H1 (cell line): ENCODE results near the gene UGT2B7. TPM values are rescaled to one million over a fixed set of nuclear protein-coding genes. Genes with fewer than 3 reads are reported as not detected.

Experiments used
- CTCF ChIA-PET: fragments of 300-600 bp; sonication (Branson Sonifier 250); formaldehyde crosslinking; loops from one replicate; lab custom pipeline; 2021; ENCODE audit not compliant: partially characterized antibody; lab: Charles Lee
- POLR2A ChIA-PET: fragments of 300-600 bp; sonication (Branson Sonifier 250); formaldehyde crosslinking; loops from one replicate; lab custom pipeline; 2021; ENCODE audit warnings: inconsistent platforms; ENCODE audit not compliant: partially characterized antibody; lab: Charles Lee
- DNase-seq, 2 experiments: peaks; one replicate each; pipeline versions ENCODE4 v3.0.0 to v3.0.0-alpha.2; 2010 to 2022; ENCODE audit warnings: low spot score in 2 of 2, low read depth in 1 of 2, mixed read lengths in 1 of 2
- FAIRE-seq: peaks from 2 replicates; lab custom pipeline; 2011; peaks lifted over from hg19 to GRCh38; lab: Jason Lieb, UNC
- H2AFZ ChIP-seq: 2 replicates; pipeline ENCODE4 v1.8.1; 2012; ENCODE audit warnings: low read length, inconsistent platforms
- H2AK5ac ChIP-seq: 2 replicates; pipeline ENCODE4 v1.6.1; 2013; ENCODE audit warnings: low read depth, low read length
- H2BK120ac ChIP-seq: replicated peaks from 2 replicates; pipeline ENCODE3; 2013; ENCODE audit warnings: low read depth, low read length, inconsistent platforms
- H2BK12ac ChIP-seq: 2 replicates; pipeline ENCODE4 v1.6.1; 2013; ENCODE audit warnings: low read depth, low read length
- H2BK15ac ChIP-seq: 2 replicates; pipeline ENCODE4 v1.6.1; 2013; ENCODE audit warnings: low read length
- H2BK20ac ChIP-seq: 2 replicates; pipeline ENCODE4 v1.6.1; 2013; ENCODE audit warnings: low read length
- H2BK5ac ChIP-seq: 2 replicates; pipeline ENCODE4 v1.6.1; 2013; ENCODE audit warnings: low read depth, low read length
- H3K14ac ChIP-seq: 2 replicates; pipeline ENCODE4 v1.6.1; 2013; ENCODE audit warnings: inconsistent platforms; ENCODE audit not compliant: insufficient read length
- H3K18ac ChIP-seq: 2 replicates; pipeline ENCODE4 v1.6.1; 2013; ENCODE audit warnings: low read length; ENCODE audit errors: extremely low read depth
- H3K23ac ChIP-seq: 2 replicates; pipeline ENCODE4 v1.6.1; 2013; ENCODE audit warnings: inconsistent platforms; ENCODE audit not compliant: insufficient read length
- H3K23me2 ChIP-seq: 2 replicates; pipeline ENCODE4 v1.6.1; 2013; ENCODE audit warnings: low read depth, low read length
- H3K27ac ChIP-seq: 2 replicates; pipeline ENCODE4 v1.6.1; 2011; ENCODE audit warnings: low read depth, low read length, inconsistent platforms
- H3K27me3 ChIP-seq, 4 experiments: replicated peaks in 1 of 4; 1 replicate in 1 of 4; 2 replicates in 3 of 4; pipeline versions ENCODE4 v1.6.1 to v1.8.1; 2011 to 2013; ENCODE audit warnings: low read length in 3 of 4, mild to moderate bottlenecking in 3 of 4, inconsistent platforms in 2 of 4, mixed read lengths in 2 of 4, moderate library complexity in 1 of 4; ENCODE audit not compliant: control insufficient read depth in 3 of 4, insufficient read depth in 3 of 4; ENCODE audit errors: extremely low read depth in 1 of 4
- H3K36me3 ChIP-seq, 4 experiments: 2 replicates each; pipeline versions ENCODE4 v1.6.1 to v1.8.1; 2011 to 2013; ENCODE audit warnings: mild to moderate bottlenecking in 4 of 4, low read length in 3 of 4, moderate library complexity in 2 of 4, control low read depth in 1 of 4, inconsistent platforms in 1 of 4; ENCODE audit not compliant: insufficient read depth in 4 of 4, control insufficient read depth in 2 of 4
- H3K4ac ChIP-seq: replicated peaks from 2 replicates; pipeline ENCODE3; 2013; ENCODE audit warnings: low read length, low read depth, mixed read lengths, inconsistent platforms; ENCODE audit not compliant: insufficient read length
- H3K4me1 ChIP-seq, 4 experiments: replicated peaks in 1 of 4; 1 replicate in 1 of 4; 2 replicates in 3 of 4; pipeline versions ENCODE4 v1.6.1 to v1.8.1; 2011 to 2013; ENCODE audit warnings: low read length in 3 of 4, inconsistent platforms in 2 of 4, mixed read lengths in 1 of 4; ENCODE audit not compliant: insufficient read depth in 4 of 4, control insufficient read depth in 3 of 4
- H3K4me2 ChIP-seq, 2 experiments: 2 replicates each; pipeline versions ENCODE4 v1.6.1 to v1.8.1; 2011 to 2013; ENCODE audit warnings: low read depth in 2 of 2, low read length in 2 of 2, control low read depth in 1 of 2, inconsistent platforms in 1 of 2, mild to moderate bottlenecking in 1 of 2; ENCODE audit not compliant: insufficient read depth in 1 of 2
- H3K4me3 ChIP-seq, 4 experiments: fragments of 200-600, 300-600 bp in 1 of 4; sonication (generic), shearing (Covaris generic), sonication (Bioruptor Twin) in 1 of 4; 2 replicates each; pipeline versions ENCODE4 v1.5.1 to v1.8.1; 2011 to 2016; ENCODE audit warnings: low read length in 4 of 4, low read depth in 3 of 4, control low read depth in 2 of 4, inconsistent platforms in 2 of 4, mild to moderate bottlenecking in 2 of 4, mixed read lengths in 1 of 4, moderate library complexity in 1 of 4; ENCODE audit not compliant: insufficient read depth in 2 of 4; ENCODE audit errors: extremely low read depth in 1 of 4
- H3K56ac ChIP-seq: replicated peaks from 2 replicates; pipeline ENCODE3; 2013; ENCODE audit warnings: low read depth, mild to moderate bottlenecking, mixed read lengths, low read length, inconsistent platforms; ENCODE audit not compliant: insufficient read length
- H3K79me1 ChIP-seq: 2 replicates; pipeline ENCODE4 v1.6.1; 2013; ENCODE audit warnings: low read depth, low read length, control low read depth
- H3K79me2 ChIP-seq, 2 experiments: 2 replicates each; pipeline versions ENCODE4 v1.6.1 to v1.8.1; 2012 to 2013; ENCODE audit warnings: low read length in 2 of 2, mild to moderate bottlenecking in 2 of 2, inconsistent platforms in 1 of 2; ENCODE audit not compliant: insufficient read depth in 2 of 2, control insufficient read depth in 1 of 2
- H3K9ac ChIP-seq, 4 experiments: replicated peaks in 1 of 4; 1 replicate in 1 of 4; 2 replicates in 3 of 4; pipeline versions ENCODE4 v1.6.1 to v1.8.1; 2011 to 2013; ENCODE audit warnings: low read depth in 3 of 4, low read length in 3 of 4, control low read depth in 2 of 4, mild to moderate bottlenecking in 2 of 4, moderate library complexity in 2 of 4, inconsistent platforms in 1 of 4; ENCODE audit errors: extremely low read depth in 1 of 4
- H3K9me3 ChIP-seq, 2 experiments: 2 replicates each; pipeline versions ENCODE4 v1.6.1 to v1.8.1; 2012 to 2013; ENCODE audit warnings: mild to moderate bottlenecking in 2 of 2, moderate library complexity in 2 of 2, control low read depth in 1 of 2, inconsistent platforms in 1 of 2, low read depth in 1 of 2, low read length in 1 of 2, mixed read lengths in 1 of 2; ENCODE audit not compliant: insufficient read depth in 2 of 2
- H4K20me1 ChIP-seq, 2 experiments: replicated peaks in 1 of 2; 2 replicates each; pipeline versions ENCODE3 to v1.8.1; 2011 to 2013; ENCODE audit warnings: inconsistent platforms in 2 of 2, low read length in 2 of 2, mild to moderate bottlenecking in 1 of 2; ENCODE audit not compliant: insufficient read depth in 2 of 2, control insufficient read depth in 1 of 2
- H4K5ac ChIP-seq: 2 replicates; pipeline ENCODE4 v1.6.1; 2013; ENCODE audit warnings: low read length, low read depth, mixed read lengths, inconsistent platforms; ENCODE audit not compliant: insufficient read length
- H4K8ac ChIP-seq: 2 replicates; pipeline ENCODE4 v1.8.0; 2013; ENCODE audit warnings: mild to moderate bottlenecking, moderate library complexity, low read length, inconsistent platforms; ENCODE audit not compliant: insufficient read depth; ENCODE audit errors: extremely low read depth
- H4K91ac ChIP-seq: replicated peaks from 2 replicates; pipeline ENCODE3; 2013; ENCODE audit warnings: low read length, mixed read lengths, inconsistent platforms; ENCODE audit not compliant: insufficient read length
- CREB1 ChIP-seq: IDR thresholded peaks from 2 replicates; pipeline ENCODE4 v1.6.1; 2012; ENCODE audit warnings: inconsistent platforms
- KDM1A ChIP-seq: fragments of 200-600, 300-600 bp; sonication (generic); IDR thresholded peaks from 2 replicates; pipeline ENCODE4 v1.7.1; 2016; ENCODE audit warnings: mild to moderate bottlenecking, low read length, borderline replicate concordance
- MAFK ChIP-seq: IDR thresholded peaks from 2 replicates; pipeline ENCODE4 v1.6.1; 2012; ENCODE audit warnings: low read depth, mild to moderate bottlenecking, improper control_type of control experiment, low read length
- NANOG ChIP-seq: IDR thresholded peaks from 2 replicates; pipeline ENCODE4 v1.6.1; 2011; ENCODE audit warnings: low read length, low read depth, mild to moderate bottlenecking, inconsistent platforms; ENCODE audit not compliant: insufficient read depth, poor library complexity, severe bottlenecking
- SAP30 ChIP-seq: fragments of 300-600 bp; sonication (generic); IDR thresholded peaks from 2 replicates; pipeline ENCODE4 v1.7.1; 2012; ENCODE audit warnings: low read length, moderate library complexity, mild to moderate bottlenecking, inconsistent platforms; ENCODE audit not compliant: insufficient read depth, insufficient replicate concordance
- SP1 ChIP-seq: IDR thresholded peaks from 2 replicates; pipeline ENCODE4 v1.6.1; 2011; ENCODE audit warnings: low read depth, low read length
- SRF ChIP-seq: IDR thresholded peaks from 2 replicates; pipeline ENCODE4 v1.6.1; 2011; ENCODE audit warnings: mild to moderate bottlenecking, low read depth, low read length, moderate library complexity
- polyA plus RNA-seq, 7 experiments: library from polyadenylated mRNA; depleted of rRNA in 3 of 7; stranded (reverse) in 5 of 7; unstranded in 2 of 7; fragments of >200 nt in 5 of 7; fragments of 200-250 nt in 2 of 7; gene quantifications; 1 replicate in 5 of 7; 2 replicates in 1 of 7; 4 replicates in 1 of 7; pipeline versions ENCODE4 v1.2.1 to v1.2.3, GENCODE V29; 2011 to 2013; ENCODE audit warnings: missing spikeins in 2 of 7, mixed read lengths in 2 of 7
- total RNA-seq: library from RNA; stranded (reverse); fragmentation: NEBNext Ultra II Directional; extraction: Animal tissue kit (Norgen Biotek cat#: 25700); gene quantifications from 2 replicates; pipeline ENCODE4 v1.2.1, GENCODE V29; 2021

UGT2B7 gene
- total and polyA plus RNA-seq, 2 of the 8 experiments (the other 6 are each of a cell fraction or from before 2014, with no cell fraction given) = not detected

DNA sequence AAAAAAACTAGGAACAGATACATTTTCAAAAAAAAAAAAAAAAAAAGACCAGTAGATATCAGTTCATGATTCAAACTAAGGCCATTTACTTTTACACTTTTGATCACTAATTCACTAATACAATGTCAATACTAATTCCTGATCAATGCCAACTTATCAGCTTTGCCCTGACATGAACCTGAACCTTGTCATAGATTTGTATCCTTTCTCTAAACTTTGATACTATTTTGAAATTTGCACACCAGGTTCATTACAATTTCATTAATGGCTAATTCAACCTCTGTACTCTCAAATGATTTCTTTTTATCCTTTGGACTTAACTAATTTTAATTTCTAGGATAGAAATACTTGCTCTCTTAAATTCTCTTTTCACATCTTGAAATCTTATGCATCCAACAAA, 37.7 kb downstream of the UGT2B7 start:
- H4K20me1 ChIP-seq = no peaks in the 10 kb centered on the region
- ChIA-PET CTCF (no interaction called here), POLR2A (no interaction called here)
- H4K91ac ChIP-seq = no peak overlapping the region
- H3K14ac ChIP-seq = no peak overlapping the region
- H4K5ac ChIP-seq = no peak overlapping the region
- no peak overlapping the region for H2BK20ac ChIP-seq
- H2BK15ac ChIP-seq = no peak overlapping the region
- TF ChIP-seq NANOG (no peak), SP1 (no peak), MAFK (no peak), SRF (no peak), CREB1 (no peak), KDM1A (no peak), SAP30 (no peak)
- no peaks in the 10 kb centered on the region for H3K23me2 ChIP-seq
- no peaks in the 10 kb centered on the region for H3K36me3 ChIP-seq
- H2BK120ac ChIP-seq = no peak overlapping the region
- FAIRE-seq (no peak), DNase-seq (no peak)
- no peak overlapping the region for H3K18ac ChIP-seq
- no peak overlapping the region for H3K4me3 ChIP-seq
- no peak overlapping the region for H2AK5ac ChIP-seq
- H3K79me2 ChIP-seq = no peaks in the 10 kb centered on the region
- H3K79me1 ChIP-seq = no peaks in the 10 kb centered on the region
- no peak overlapping the region for H3K4ac ChIP-seq
- H2BK12ac ChIP-seq = no peak overlapping the region
- H4K8ac ChIP-seq = no peak overlapping the region
- H3K9me3 ChIP-seq = no peaks in the 10 kb centered on the region
- no peak overlapping the region for H2BK5ac ChIP-seq
- H3K9ac ChIP-seq = no peak overlapping the region
- H3K23ac ChIP-seq = no peak overlapping the region
- H3K56ac ChIP-seq = no peak overlapping the region
- peaks cover 0 to 1% (median 0%) of the 10 kb centered on the region in 4 experiments; a peak in 1 of 7 replicates for H3K27me3 ChIP-seq
- no peak overlapping the region for H2AFZ ChIP-seq
- no peak overlapping the region for H3K4me2 ChIP-seq
- H3K4me1 ChIP-seq = no peaks in the 10 kb centered on the region
- no peak overlapping the region for H3K27ac ChIP-seq
